Keratinocyte (primary cell): ENCODE results near the gene MAPRE2.

ENCODE experiments used
- EZH2 ChIP-seq: IDR thresholded peaks from one replicate; pipeline ENCODE4 v1.6.1; 2012; ENCODE audit warnings: inconsistent platforms, mild to moderate bottlenecking, low read length, moderate library complexity
- TF ChIP-seq, protein P1 (sequence below), 3 experiments: IDR thresholded peaks in 1 of 3; conservative IDR thresholded peaks in 1 of 3; optimal IDR thresholded peaks in 1 of 3; 2 replicates in 2 of 3; 3 replicates in 1 of 3; pipeline versions ENCODE3 to v1.5.1; 2011; ENCODE audit warnings: low read length in 3 of 3, mild to moderate bottlenecking in 3 of 3, moderate library complexity in 2 of 3, control low read depth in 1 of 3, inconsistent platforms in 1 of 3; ENCODE audit not compliant: insufficient read depth in 2 of 3; ENCODE audit errors: extremely low read depth in 1 of 3

DNA sequence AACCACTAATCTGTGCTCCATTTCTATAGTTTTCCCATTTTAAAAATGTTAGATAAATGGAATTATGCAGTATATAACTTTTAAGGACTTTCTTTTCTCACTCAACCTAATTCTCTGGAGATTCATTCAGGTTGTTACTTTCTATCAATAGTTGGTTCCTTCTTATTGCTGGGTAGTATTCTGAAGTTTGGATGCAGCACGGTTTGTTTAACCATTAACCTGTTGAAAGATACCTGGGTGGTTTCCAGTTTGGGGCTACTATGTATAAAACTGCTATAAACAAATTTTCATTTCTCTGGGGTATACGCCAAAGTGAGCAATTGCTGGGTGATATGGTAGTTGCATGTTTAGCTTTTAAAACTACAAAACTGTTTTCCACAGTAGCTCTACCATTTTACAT lies 39.1 kb upstream of the MAPRE2 start:
- TF ChIP-seq EZH2: no peak
- TF ChIP-seq, protein P1, sequence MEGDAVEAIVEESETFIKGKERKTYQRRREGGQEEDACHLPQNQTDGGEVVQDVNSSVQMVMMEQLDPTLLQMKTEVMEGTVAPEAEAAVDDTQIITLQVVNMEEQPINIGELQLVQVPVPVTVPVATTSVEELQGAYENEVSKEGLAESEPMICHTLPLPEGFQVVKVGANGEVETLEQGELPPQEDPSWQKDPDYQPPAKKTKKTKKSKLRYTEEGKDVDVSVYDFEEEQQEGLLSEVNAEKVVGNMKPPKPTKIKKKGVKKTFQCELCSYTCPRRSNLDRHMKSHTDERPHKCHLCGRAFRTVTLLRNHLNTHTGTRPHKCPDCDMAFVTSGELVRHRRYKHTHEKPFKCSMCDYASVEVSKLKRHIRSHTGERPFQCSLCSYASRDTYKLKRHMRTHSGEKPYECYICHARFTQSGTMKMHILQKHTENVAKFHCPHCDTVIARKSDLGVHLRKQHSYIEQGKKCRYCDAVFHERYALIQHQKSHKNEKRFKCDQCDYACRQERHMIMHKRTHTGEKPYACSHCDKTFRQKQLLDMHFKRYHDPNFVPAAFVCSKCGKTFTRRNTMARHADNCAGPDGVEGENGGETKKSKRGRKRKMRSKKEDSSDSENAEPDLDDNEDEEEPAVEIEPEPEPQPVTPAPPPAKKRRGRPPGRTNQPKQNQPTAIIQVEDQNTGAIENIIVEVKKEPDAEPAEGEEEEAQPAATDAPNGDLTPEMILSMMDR (optimal IDR thresholded peaks at IDR 0.05 in 1 of 3, IDR thresholded peaks at IDR 0.05 in 1 of 3, conservative IDR thresholded peaks at IDR 0.05 in 1 of 3; ENCODE audit: extremely low read depth in 1 of 3, insufficient read depth in 2 of 3, low read length in 3 of 3): no peak
